DMS53 (cell line): ENCODE data around the gene NPIPA5.
"Not testable (repeated sequence)": the region's sequence is repeated elsewhere in the genome, so short reads cannot be mapped to it uniquely, and the experiment has no call there.

ENCODE experiments used
- DNase-seq: peaks from one replicate; lab custom pipeline; 2025; lab: John Stamatoyannopoulos, UW

The NPIPA5 gene

GRCh38 chr16:15378194-15378593, at the start of gene NPIPA5:
Gene NPIPA5 (minus strand): TSS chr16:15378294. CDS start chr16:15378294, 0 bp downstream.
- not testable (repeated sequence) for DNase-seq

GRCh38 chr16:15427648-15428239, 49.6 kb upstream of the NPIPA5 start:
- peak; percentile 63 for DNase-seq

GRCh38 chr16:15426796-15427195, 48.7 kb upstream of the NPIPA5 start:
- DNase-seq: no peak

GRCh38 chr16:15425861-15426260, 47.8 kb upstream of the NPIPA5 start:
- no peak for DNase-seq

GRCh38 chr16:15422222-15422621, 44.1 kb upstream of the NPIPA5 start:
- DNase-seq: no peak

GRCh38 chr16:15421696-15422095, 43.6 kb upstream of the NPIPA5 start:
- not testable (repeated sequence) for DNase-seq

- DNase-seq: no peak
These were observed 40.1 kb upstream of the NPIPA5 start for GRCh38 chr16:15418206-15418605.

GRCh38 chr16:15417197-15417596, 39.1 kb upstream of the NPIPA5 start:
- no peak for DNase-seq

- DNase-seq: no peak
These were observed 37.5 kb upstream of the NPIPA5 start for GRCh38 chr16:15415511-15415985.

- not testable (repeated sequence) for DNase-seq
These were observed 31.4 kb upstream of the NPIPA5 start for GRCh38 chr16:15409476-15409875.

GRCh38 chr16:15407756-15408155, 29.7 kb upstream of the NPIPA5 start:
- DNase-seq: not testable (repeated sequence)

GRCh38 chr16:15404792-15405191, 26.7 kb upstream of the NPIPA5 start:
- DNase-seq: no peak

- not testable (repeated sequence) for DNase-seq
These were observed 26.0 kb upstream of the NPIPA5 start for GRCh38 chr16:15404091-15404490.

GRCh38 chr16:15403392-15403995, 25.4 kb upstream of the NPIPA5 start:
- no peak for DNase-seq

- DNase-seq: no peak
These were observed 23.9 kb upstream of the NPIPA5 start for GRCh38 chr16:15401972-15402371.

- not testable (repeated sequence) for DNase-seq
These were observed 22.2 kb upstream of the NPIPA5 start for GRCh38 chr16:15400314-15400713.

GRCh38 chr16:15399317-15399716, 21.2 kb upstream of the NPIPA5 start:
- DNase-seq: no peak

- DNase-seq: no peak
These were observed 20.7 kb upstream of the NPIPA5 start for GRCh38 chr16:15398618-15399316.

GRCh38 chr16:15396948-15397594, 19.0 kb upstream of the NPIPA5 start:
- no peak for DNase-seq

GRCh38 chr16:15396509-15396829, 18.4 kb upstream of the NPIPA5 start:
- DNase-seq: not testable (repeated sequence)

- peak; percentile 78 for DNase-seq
These were observed 17.8 kb upstream of the NPIPA5 start, which contains the start of gene MPV17L for GRCh38 chr16:15395631-15396508. Gene MPV17L (plus strand): TSS chr16:15395754. CDS start chr16:15395898, 144 bp downstream.

- DNase-seq: not testable (repeated sequence)
These were observed 14.9 kb upstream of the NPIPA5 start for GRCh38 chr16:15393025-15393424.
